HepG2 (cell line): ENCODE results near the gene C14orf93. TPM values are rescaled to one million over a fixed set of nuclear protein-coding genes. Genes with fewer than 3 reads are reported as not detected.
A peak's percentile ranks its signal among the peaks of the same experiment; 100 is the strongest.

Experiments
- ATAC-seq: fragments of 200-7000 bp; cut with Tn5 transposase; 3 replicates; pipeline ENCODE4 v1.9.1; 2020; ENCODE audit warnings: mild to moderate bottlenecking, moderate library complexity
- BruUV-seq: library from RNA; stranded (reverse); fragments of 400-500 nt; replicated peaks from 2 replicates; lab custom pipeline; 2021; lab: Mats Ljungman, UMichigan
- CTCF ChIA-PET: fragments of 300-600 bp; formaldehyde crosslinking; extraction: SDS; loops from one replicate; lab custom pipeline; 2021; ENCODE audit warnings: low total read pairs, inconsistent platforms, low intra/inter-chr PET ratio; lab: Yijun Ruan, JAX
- POLR2A ChIA-PET: fragments of 350-600 bp; sonication (Branson Sonifier 250); formaldehyde crosslinking; loops from one replicate; lab custom pipeline; 2020; ENCODE audit warnings: antibody characterized with exemption, inconsistent platforms; lab: Yijun Ruan, JAX
- DNase-seq: peaks from one replicate; pipeline ENCODE4 v3.0.0-alpha.2; 2015; ENCODE audit warnings: low spot score
- FAIRE-seq: peaks from 3 replicates; lab custom pipeline; 2011; peaks lifted over from hg19 to GRCh38; lab: Jason Lieb, UNC
- H2AFZ ChIP-seq: one replicate; pipeline ENCODE4 v1.6.1; 2011; ENCODE audit warnings: low read length, inconsistent platforms
- H3K27ac ChIP-seq: fragments of 300-600 bp; 3 replicates; pipeline ENCODE4 v1.8.0; 2011; ENCODE audit warnings: mixed run types, mild to moderate bottlenecking, mixed read lengths, low read length, inconsistent platforms; ENCODE audit not compliant: insufficient read depth; ENCODE audit errors: extremely low read length
- H3K27me3 ChIP-seq, 2 experiments: fragments of 200-600 bp in 1 of 2; 2 replicates in 1 of 2; 3 replicates in 1 of 2; pipeline versions ENCODE4 v1.6.0 to v1.8.0; 2011; ENCODE audit warnings: low read length in 2 of 2, mild to moderate bottlenecking in 2 of 2, moderate library complexity in 2 of 2, inconsistent platforms in 1 of 2; ENCODE audit not compliant: insufficient read depth in 2 of 2, control insufficient read depth in 1 of 2
- H3K36me3 ChIP-seq, 2 experiments: fragments of 200-600 bp in 1 of 2; replicated peaks in 1 of 2; 2 replicates in 1 of 2; 3 replicates in 1 of 2; pipeline versions ENCODE4 v1.5.1 to v1.8.0; 2011; ENCODE audit warnings: low read length in 2 of 2, inconsistent platforms in 1 of 2; ENCODE audit not compliant: insufficient read depth in 2 of 2, control insufficient read depth in 1 of 2
- H3K4me1 ChIP-seq: 2 replicates; pipeline ENCODE4 v1.5.1; 2012; ENCODE audit warnings: low read length, inconsistent platforms; ENCODE audit not compliant: insufficient read depth
- H3K4me2 ChIP-seq: 2 replicates; pipeline ENCODE4 v1.6.0; 2011; ENCODE audit warnings: low read depth, low read length, inconsistent platforms
- H3K4me3 ChIP-seq, 3 experiments: fragments of 200-600 bp in 1 of 3; sonication (generic), shearing (Covaris generic) in 1 of 3; replicated peaks in 1 of 3; 2 replicates each; pipeline ENCODE4 v1.5.1; 2011 to 2016; ENCODE audit warnings: low read length in 3 of 3, inconsistent platforms in 2 of 3, low read depth in 2 of 3, mild to moderate bottlenecking in 2 of 3, control low read depth in 1 of 3, mixed read lengths in 1 of 3; ENCODE audit not compliant: insufficient read depth in 1 of 3
- H3K79me2 ChIP-seq: one replicate; pipeline ENCODE4 v1.6.1; 2011; ENCODE audit warnings: low read length, inconsistent platforms; ENCODE audit not compliant: insufficient read depth
- H3K9ac ChIP-seq: 2 replicates; pipeline ENCODE4 v1.6.0; 2011; ENCODE audit warnings: mild to moderate bottlenecking, low read depth, low read length, inconsistent platforms; ENCODE audit not compliant: insufficient read depth
- H3K9me3 ChIP-seq: 2 replicates; pipeline ENCODE4 v1.5.1; 2012; ENCODE audit warnings: mild to moderate bottlenecking, low read length
- H4K20me1 ChIP-seq: 2 replicates; pipeline ENCODE4 v1.6.0; 2011; ENCODE audit warnings: inconsistent platforms, mild to moderate bottlenecking, low read length, moderate library complexity; ENCODE audit not compliant: insufficient read depth
- DNMT1 ChIP-seq: sonication (generic); formaldehyde crosslinking; IDR thresholded peaks from 2 replicates; pipeline ENCODE4 v1.5.1; 2020; ENCODE audit warnings: mild to moderate bottlenecking, missing genetic modification reagents
- EED ChIP-seq: sonication (generic); formaldehyde crosslinking; IDR thresholded peaks from 2 replicates; pipeline ENCODE4 v1.5.0; 2020; ENCODE audit warnings: mild to moderate bottlenecking, missing genetic modification reagents
- EZH2 ChIP-seq: conservative IDR thresholded peaks from 2 replicates; pipeline ENCODE4 v1.6.1; 2012; ENCODE audit warnings: mild to moderate bottlenecking, low read depth, low read length, moderate library complexity
- GFI1 ChIP-seq: sonication (generic); formaldehyde crosslinking; IDR thresholded peaks from 2 replicates; pipeline ENCODE4 v1.5.0; 2020; ENCODE audit warnings: missing genetic modification reagents, mild to moderate bottlenecking, borderline replicate concordance
- TEAD3 ChIP-seq: optimal IDR thresholded peaks from 2 replicates; pipeline ENCODE3; 2016; ENCODE audit warnings: borderline replicate concordance
- in situ Hi-C: cut with HindIII; loops from 2 replicates; pipeline ENCODE4 v1.10.0; 2017; ENCODE audit warnings: low pct_unique_long_range_greater_than_20kb; ENCODE audit not compliant: extremely low pct_ligation_motif_present
- intact Hi-C: fragments of 100-400 bp; cut with micrococcal nuclease; formaldehyde crosslinking; loops from one replicate; pipeline ENCODE4 v1.10.0; 2022; ENCODE audit not compliant: unreplicated experiment
- polyA plus RNA-seq, 8 experiments: library from polyadenylated mRNA; depleted of rRNA in 3 of 8; stranded (reverse) in 7 of 8; unstranded in 1 of 8; fragments of >200 nt; fragmentation: Illumina TruSeq in 4 of 8; extraction: Trizol in 4 of 8; gene quantifications; 2 replicates each; pipeline versions ENCODE4 v1.2.1 to v1.2.3, GENCODE V29; 2011 to 2016; ENCODE audit warnings: low read depth in 4 of 8, missing spikeins in 1 of 8, mixed read lengths in 1 of 8; ENCODE audit not compliant: insufficient read depth in 1 of 8
- total RNA-seq, 5 experiments: library from RNA; depleted of rRNA; stranded (reverse); fragments of >200 nt; fragmentation: Illumina TruSeq; extraction: Trizol; gene quantifications; 2 replicates each; pipeline ENCODE4 v1.2.3, GENCODE V29; 2016; ENCODE audit warnings: low read depth in 1 of 5
- TF ChIP-seq, protein P1 (sequence below): sonication (generic); formaldehyde crosslinking; IDR thresholded peaks from 2 replicates; pipeline ENCODE4 v1.5.1; 2020; ENCODE audit warnings: mild to moderate bottlenecking, missing genetic modification reagents, moderate library complexity

Gene C14orf93
- total and polyA plus RNA-seq, 2 of the 13 experiments (the other 11 are each of a cell fraction or from before 2014, with no cell fraction given), result 11.4 to 22.5 TPM

DNA sequence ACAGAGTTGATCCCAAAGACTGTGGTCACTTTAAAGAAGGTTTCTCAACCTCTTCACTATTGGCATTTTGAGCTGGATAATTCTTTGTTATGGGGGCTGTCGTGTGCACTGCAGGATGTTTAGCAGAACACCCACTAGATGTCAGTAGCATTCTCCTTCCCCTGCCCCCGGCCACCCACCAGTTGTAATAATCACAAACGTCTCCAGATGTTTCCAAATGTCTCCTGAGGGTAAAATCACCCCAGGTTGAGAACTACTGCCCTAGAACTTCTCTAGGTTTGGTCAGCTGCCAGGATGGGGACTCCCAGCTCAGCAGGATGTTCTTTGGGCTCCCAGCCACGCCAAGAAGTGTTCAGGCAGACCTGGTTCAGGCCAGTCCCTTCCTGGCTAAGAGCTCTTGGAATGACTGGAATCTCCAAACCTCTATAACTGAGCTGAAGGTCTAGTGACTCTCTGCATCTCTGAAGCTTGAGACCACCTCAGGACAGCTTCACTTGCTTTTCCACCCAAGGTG lies 15.1 kb downstream of the C14orf93 start (continued):
- TF ChIP-seq, protein P1, sequence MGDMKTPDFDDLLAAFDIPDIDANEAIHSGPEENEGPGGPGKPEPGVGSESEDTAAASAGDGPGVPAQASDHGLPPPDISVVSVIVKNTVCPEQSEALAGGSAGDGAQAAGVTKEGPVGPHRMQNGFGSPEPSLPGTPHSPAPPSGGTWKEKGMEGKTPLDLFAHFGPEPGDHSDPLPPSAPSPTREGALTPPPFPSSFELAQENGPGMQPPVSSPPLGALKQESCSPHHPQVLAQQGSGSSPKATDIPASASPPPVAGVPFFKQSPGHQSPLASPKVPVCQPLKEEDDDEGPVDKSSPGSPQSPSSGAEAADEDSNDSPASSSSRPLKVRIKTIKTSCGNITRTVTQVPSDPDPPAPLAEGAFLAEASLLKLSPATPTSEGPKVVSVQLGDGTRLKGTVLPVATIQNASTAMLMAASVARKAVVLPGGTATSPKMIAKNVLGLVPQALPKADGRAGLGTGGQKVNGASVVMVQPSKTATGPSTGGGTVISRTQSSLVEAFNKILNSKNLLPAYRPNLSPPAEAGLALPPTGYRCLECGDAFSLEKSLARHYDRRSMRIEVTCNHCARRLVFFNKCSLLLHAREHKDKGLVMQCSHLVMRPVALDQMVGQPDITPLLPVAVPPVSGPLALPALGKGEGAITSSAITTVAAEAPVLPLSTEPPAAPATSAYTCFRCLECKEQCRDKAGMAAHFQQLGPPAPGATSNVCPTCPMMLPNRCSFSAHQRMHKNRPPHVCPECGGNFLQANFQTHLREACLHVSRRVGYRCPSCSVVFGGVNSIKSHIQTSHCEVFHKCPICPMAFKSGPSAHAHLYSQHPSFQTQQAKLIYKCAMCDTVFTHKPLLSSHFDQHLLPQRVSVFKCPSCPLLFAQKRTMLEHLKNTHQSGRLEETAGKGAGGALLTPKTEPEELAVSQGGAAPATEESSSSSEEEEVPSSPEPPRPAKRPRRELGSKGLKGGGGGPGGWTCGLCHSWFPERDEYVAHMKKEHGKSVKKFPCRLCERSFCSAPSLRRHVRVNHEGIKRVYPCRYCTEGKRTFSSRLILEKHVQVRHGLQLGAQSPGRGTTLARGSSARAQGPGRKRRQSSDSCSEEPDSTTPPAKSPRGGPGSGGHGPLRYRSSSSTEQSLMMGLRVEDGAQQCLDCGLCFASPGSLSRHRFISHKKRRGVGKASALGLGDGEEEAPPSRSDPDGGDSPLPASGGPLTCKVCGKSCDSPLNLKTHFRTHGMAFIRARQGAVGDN, result no peak
- TF ChIP-seq DNMT1 (0 out of 2 replicates have a peak, but pooled peaks have one; percentile 60), TEAD3 (CRISPR knock-in tag) (peak; percentile 72), EED (no peak)

DNA sequence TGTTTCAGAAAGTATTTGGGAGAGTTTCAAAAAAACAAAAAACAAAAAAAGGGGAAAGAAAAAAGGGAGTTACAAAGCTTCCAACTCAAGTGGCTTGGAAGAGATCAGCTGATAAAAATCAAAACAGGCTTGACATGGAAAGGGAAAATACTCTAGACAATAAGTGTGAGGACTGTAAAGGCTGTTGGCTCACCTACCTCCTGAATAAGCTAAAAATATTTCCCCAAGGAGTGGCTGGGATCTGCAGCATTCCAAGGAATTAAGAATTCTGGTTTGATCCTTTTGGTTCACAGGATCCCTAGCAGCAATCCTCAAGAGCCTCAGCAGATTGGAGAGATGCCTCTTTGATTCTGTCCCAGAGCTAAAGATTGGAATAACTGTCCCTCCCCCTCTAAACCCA lies 16.4 kb downstream of the C14orf93 start:
- TSS peak; percentile 30 for BruUV-seq
- intact Hi-C loops, result no loop called here
- no peaks in the 10 kb centered on the region for H3K9me3 ChIP-seq
- H3K4me2 ChIP-seq, result no peak overlapping the region
- H3K36me3 ChIP-seq, result no peaks in the 10 kb centered on the region; a peak in 2 of 5 replicates
- no peak overlapping the region for H3K9ac ChIP-seq
- no peak for ATAC-seq
- FAIRE-seq, result no peak
- in situ Hi-C loops, result no loop called here
- H3K27ac ChIP-seq, result no peak overlapping the region
- no peak for DNase-seq
- H4K20me1 ChIP-seq, result no peaks in the 10 kb centered on the region
- H3K79me2 ChIP-seq, result no peaks in the 10 kb centered on the region
- H2AFZ ChIP-seq, result no peak overlapping the region
- H3K4me3 ChIP-seq, result no peak overlapping the region
- TF ChIP-seq GFI1 (no peak), EZH2 (no peak)
- H3K4me1 ChIP-seq, result peaks cover 5% of the 10 kb centered on the region; the same call in 1 of the 2 replicates
- H3K27me3 ChIP-seq, result no peaks in the 10 kb centered on the region
- CTCF ChIA-PET, result interaction anchor here (2.0 to 2.9 kb wide), 2 partner anchors 11 to 62 kb away, joined by 10 to 77 read pairs; partner anchors contain the start of genes AJUBA and CDH24
- POLR2A ChIA-PET, result interaction anchor here (1.0 to 8.5 kb wide), 5 partner anchors 10 to 78 kb away, joined by 4 to 160 read pairs (median 88); partner anchors contain the start of gene AJUBA
